Stimulated activated CD4-positive, alpha-beta T cell treated with anti-CD3 and anti-CD28 coated beads, Interleukin-1b, Interleukin-23, amount 100 ng/mL, for 48 hours (primary cell): ENCODE measurements around the gene TSPAN32.

Experiments
- DNase-seq: peaks from one replicate; pipeline ENCODE4 v3.0.0-alpha.2; 2020

The TSPAN32 gene

DNA sequence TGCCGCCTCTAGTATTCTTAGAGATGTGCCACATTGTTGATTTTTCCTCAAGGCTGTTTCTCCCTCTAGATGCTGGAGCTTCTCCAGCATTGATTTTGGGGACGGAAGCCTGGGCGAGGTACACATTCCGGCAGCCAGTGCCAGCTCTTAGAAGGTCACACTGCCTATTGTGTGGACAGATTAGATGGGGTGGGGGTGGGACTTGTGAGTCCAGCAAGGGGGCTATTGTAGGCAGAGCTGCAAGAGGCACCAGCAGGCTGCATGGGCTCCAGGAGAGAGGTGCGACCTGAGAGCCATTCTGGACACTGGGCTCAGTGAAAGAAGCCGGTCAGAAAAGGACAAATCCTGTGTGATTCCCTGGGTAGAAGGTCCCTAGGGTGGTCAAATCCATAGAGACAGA, 12.5 kb upstream of the TSPAN32 start:
- DNase-seq = no peak

GRCh38 chr11:2289859-2290258, 12.0 kb upstream of the TSPAN32 start:
- no peak for DNase-seq

DNA sequence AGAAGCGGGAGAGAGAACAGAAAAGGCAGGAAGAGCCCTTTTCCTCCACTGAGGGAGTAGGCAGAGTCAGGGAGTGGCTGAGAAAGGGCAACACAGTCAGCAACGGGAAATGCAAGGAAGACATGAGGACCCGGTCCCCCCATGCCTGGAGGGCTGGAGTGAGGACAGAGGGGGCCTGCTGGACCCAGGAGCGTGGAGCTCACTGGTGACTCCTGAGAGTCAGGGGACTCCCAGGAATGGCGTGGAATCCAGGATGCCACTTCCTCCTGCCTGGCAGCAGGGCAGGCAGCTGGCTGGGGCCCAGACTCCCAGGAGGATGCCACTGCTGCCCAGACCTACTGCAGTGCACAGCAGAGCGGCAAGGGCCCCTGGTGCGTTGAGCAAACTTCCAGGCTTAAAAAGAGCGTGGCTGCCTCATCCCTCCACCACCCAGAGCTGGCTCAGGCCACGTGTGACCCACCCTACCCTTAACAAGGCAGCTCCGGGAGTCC, 11.4 kb upstream of the TSPAN32 start:
- no peak for DNase-seq

DNA sequence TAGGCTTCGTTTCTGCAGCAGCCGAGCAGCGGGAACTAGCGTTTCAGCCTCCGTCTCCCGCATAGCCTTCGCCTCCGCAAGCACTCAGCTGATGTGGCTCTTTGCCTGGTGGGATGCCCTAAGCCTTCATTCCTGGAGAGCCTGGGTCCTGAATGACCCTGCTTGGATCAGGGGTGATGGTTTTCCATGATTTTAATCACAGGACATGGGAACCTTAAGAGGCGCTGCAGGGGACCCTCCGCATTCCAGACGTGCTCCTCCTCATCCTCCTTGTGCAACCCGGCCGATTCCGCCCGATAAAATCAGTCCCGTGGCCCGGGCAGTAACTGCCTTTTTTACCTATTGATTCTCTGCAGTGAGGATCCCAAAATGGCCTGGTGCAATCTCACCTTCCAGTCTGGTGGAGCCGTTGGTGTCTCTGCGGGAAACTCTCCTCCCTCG, 8.3 kb upstream of the TSPAN32 start:
- DNase-seq = no peak

DNA sequence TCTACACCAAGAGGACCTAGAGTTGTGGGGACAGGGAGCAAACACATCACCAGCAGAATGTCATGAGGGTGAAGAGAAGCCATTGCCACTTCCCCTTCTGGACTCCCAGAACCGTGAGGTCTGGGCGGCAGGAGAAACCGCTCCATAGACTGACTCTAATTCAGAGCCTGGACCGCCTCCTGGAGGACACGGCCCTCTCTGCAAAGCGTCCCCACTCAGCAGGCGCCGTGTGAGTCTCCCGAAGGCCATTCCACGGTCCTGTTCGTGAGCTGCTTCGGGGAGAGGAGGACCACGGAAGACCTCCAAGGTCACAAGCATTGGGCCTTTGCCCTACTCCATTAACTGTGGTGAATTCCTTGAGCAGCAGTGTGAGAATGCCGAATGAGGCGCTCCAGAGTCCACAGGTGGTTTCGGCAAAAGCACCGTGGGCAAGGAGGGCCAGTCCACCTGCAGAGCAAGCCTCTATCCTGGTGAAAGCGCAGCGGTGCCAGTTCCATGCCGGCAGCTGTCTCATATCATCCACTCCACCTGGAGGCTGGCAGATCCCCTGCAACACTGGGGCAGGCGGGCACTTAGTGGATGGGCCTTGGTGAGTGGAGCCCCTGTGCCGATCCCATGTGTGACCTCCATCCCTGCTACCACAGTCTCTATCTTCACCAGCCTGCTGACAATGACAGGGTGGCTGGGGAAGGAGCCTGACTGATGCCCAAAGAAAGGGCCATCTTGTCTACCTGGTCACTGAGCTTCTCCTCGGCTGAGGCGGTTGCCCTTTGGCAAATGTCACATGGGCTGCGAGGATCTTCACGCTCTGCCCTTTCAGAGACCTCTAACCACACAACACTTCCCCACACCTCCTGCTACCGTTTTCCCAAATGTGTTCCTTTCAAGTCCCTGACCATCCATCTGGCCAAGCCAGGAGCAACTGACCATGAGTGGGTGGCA, 7.6 kb upstream of the TSPAN32 start:
- DNase-seq = no peak

DNA sequence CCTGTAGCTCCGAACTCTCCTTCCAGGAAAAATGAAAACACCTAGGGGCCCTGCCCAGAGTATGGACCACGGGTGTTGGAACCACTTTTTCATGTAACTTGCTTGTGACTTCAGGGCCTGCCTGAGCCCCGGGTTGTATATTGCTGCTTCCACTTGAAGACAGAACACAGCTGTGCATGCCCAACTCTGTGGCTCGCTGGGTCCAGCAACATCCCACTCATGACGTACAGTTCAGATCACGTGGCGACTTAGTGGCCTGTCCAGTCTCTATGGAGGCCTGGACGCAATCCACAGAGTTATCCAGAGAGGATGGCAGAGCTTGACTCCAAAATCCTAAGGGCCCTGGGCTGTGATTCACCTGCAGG, 6.9 kb upstream of the TSPAN32 start:
- no peak for DNase-seq

DNA sequence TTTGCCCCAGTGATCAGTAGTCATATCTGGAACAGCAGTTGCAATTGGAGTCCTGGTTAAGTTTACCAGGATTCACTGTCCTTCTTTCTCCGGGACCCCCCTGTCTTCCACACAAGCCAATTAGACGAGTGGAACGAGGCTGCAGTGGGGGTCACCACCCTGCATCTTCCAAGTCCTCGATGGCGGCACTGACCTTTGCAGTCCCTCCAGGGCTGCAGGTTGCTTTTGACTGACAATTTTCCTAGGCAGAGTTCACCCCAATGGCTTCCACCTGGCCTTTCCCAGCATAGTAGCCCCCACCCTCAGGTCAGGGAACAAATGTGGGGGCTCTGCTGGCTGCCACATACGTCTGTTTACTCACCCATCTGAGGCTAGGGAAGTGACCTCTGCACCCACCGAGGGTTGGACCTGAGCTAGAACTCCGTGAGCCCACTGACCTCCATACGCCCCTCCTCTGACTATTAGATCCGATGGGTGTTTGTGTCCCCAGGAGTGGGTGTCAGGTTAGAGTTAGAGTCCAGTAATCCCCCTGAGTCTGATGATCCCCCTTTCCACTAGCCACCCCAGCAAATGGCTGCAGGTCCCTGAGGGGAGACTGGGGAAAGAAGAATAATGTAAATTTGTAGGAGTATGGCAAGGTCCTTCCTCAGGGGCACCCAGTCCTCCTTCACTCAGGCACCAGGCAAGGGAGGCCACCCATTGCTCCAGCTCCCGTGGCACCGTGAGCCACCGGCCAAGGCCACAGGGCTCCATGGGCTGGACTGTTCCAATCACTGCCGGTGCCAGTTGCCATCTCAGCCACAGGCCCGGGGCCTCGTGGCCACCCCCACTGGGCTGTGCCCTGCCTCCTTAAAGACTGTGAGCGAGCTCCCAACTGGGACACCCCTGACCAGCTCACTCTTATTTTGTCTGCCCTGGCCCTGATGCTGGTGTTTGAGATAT, 5.6 kb upstream of the TSPAN32 start:
- DNase-seq = no peak

GRCh38 chr11:2296913-2297622, 4.7 kb upstream of the TSPAN32 start:
- DNase-seq = no peak

DNA sequence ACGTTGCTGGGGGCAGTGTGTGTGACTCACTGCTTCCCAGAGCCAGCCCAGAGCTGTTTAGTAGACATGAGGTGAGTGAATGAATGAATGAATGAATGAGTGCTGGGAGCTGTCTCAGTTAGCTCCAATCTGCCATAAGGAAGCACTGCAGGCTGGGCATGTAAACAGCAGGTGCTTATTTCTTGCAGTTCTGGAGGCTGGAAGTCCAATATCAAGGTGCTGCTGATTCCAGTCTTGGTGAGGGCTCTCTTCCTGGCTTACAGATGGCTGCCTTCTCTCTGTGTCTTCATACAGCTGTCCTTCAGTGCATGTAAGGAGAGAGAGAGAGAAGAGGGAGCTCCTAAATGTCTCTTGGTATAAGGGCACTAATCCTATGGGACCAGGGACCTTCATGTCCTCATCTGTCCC, 4.2 kb upstream of the TSPAN32 start:
- no peak for DNase-seq

DNA sequence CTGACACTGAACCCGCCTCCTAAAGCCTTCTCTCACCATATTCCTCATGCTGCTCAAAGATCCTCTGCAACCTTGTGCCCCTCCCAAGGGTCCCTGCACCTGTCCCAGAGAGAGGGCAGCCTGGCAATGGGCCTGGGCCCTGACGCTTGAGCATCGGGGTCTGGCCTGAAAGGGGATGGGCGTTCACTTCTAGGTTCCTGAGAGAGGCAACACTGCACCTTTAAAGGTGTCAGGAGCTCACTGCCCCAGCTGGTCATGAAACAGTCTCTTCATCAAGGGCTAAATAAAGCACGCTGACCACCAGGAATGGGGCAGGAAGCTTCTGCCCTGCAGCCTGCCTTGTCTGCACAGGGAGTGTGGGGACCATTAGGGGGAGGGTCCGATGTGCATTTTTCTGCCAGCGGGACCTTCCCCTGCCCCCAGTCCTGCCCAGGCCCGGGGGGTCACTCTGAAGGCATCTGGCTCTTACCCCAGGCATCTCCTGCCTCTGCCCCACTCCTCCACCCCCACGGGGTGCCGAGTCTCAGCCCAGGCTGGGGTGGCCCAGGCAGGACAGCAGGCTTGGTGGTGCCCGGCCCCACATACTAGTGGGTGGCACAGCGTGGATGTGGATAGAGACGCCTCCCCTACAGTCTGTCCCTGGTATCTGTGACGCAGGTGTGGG, 3.5 kb upstream of the TSPAN32 start:
- DNase-seq = no peak

DNA sequence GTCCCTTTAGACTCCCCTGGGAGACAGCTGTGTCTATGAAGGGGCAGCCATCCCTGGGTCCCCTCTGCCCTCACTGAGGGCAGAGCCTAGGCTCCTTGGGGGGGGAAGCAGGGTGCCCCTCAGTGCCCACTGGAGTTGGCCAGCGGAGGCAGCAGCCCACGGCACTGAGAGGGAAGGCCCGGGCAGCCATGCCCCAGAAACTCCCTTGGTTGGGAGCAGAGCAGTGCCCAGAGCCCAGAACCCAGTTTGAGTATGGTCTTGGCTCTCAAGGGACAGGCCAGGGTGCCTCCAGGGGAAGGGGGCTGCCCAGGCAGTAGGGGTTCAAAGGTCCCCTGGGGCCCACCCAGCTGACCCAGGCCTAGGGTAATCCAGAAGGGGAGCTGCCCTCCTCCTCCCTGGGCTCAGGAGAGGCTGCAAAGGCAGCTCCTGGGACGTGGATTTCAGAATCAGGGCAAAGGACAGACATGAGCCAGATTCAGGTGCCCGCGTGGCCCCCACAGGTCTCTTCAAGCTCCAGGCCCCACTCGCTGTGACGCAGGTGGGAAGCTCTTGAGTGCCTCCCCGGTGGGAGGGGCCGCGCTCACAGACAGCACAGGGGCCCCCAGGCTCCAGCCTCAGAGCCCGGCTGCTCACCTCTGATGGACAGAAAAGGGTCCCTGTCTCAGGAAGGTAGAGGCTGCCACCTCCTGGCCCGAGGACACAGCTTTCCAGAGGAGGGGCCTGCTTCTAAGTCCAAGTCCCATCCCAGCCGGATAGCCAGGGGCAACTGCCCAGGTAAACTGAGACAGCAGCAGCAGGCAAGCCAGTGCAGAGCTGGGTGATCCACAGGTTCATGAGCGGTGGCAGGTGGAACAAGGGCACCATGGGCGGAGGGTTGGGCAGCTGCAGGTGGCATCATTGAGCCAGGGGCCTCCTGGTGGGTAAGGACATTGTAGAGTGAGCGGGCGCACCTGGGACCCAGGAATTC, 2.7 kb upstream of the TSPAN32 start:
- no peak for DNase-seq

DNA sequence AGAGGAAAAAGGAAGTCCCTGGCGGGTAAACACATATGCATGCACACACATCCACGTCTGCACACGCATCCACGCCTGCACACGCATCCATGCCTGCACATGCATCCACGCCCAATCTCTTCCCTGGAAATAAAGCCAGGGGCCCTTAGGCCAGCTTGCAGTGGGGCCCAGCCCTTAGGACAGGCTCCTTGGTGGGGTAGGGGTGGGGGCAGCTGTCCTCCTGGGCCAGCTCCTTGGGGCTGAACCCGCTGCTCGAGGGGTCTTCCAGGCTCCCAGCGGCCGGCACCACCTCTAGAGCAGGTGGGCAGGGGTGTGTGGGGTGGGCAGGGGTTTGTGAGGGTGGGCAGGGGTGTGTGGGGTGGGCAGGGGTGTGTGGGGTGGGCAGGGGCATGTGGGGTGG, 2.0 kb upstream of the TSPAN32 start:
- DNase-seq = no peak

DNA sequence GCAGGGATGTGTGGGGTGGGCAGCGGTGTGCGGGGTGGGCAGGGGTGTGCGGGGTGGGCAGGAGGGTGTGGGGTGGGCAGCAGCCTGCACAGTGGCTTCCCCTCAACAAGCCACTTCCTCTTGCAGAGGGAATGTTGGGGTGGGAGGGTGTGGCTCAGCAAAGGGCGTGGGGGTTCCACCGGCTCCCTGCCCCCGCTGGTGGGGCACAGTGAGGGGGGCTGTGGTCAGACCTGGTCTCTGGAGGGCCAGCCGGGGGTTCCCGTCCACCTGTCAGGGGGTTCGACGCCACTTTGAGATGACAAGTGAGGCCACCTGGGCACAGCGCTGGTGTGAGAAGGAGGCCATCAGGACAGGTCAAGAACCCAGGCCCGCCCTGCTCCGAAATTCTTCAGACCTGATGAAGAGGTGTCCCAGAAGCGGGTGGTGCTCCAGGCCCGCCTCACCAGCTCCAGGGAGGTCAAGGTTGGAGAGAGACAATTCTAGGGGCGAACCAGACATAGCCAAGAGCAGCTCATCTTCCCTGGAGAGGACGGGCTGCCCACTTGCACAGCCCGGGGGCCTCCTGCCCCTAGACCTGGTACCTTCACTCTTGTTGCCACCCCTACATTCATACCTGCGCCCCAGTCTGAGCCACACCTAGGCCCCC, 1.4 kb upstream of the TSPAN32 start:
- no peak for DNase-seq

DNA sequence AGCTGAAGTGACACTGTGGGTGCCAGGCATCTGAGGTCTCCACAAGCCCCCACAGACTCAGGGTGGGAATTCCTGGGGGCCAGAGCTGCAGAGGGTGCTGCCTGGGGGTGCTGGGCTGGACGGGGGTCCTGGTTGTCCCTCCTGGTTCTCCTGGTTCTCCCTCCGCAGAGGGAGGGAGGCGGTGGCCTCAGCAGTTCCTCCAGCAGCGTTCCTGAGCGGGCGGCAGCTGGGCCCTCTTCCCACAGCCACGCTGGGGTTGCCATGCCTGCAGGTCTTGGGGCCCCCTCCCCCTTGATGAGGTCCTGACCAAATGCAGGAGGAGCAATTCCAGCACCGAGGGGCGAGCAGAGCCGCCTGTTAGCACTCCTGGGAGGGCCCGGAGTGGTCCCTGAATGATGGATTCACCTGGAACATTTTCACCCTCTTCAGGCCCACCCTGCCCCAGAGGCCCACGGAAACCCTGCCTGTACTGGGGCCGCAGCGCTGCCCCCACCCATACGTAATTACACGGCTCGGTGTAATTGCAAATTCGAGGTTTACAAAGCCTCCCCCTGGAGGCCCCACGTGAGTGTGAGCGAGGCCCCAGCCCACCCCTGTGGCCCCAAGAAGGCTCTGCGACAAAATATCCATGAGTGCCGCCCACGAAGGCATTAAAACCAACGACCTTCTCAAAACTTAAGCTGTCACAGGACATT, 730 bp upstream of the TSPAN32 start:
- no peak for DNase-seq

DNA sequence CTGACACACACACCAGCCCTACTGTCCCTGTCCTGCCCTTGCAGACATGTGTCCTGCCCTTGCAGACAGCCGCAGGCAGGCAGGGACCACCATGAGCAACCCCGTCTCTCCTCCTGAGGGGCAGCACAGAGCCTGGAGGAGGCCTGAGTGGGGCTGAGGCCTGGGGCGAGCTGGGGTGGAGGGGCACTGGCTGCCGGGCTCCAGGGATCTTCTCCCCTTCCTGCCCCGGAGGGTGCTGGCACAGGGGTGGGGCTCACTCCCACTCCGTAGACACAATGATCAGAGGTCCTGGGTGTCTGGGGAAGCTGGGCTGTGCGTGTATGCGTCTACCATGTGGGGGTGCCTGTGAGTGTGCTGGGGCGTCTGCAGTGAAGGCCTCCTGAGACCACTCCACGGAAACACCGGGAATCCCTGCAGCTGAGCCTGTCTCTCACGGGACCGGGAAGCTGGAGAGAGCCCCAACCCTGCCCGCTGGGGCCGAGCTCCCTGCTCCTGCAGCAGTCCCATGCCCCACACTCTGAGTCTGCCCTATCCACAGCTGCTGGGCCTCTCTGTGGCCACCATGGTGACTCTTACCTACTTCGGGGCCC, 588 bp downstream of the TSPAN32 start:
- DNase-seq = no peak

GRCh38 chr11:2302896-2303626, 1.2 kb downstream of the TSPAN32 start:
- DNase-seq = no peak

DNA sequence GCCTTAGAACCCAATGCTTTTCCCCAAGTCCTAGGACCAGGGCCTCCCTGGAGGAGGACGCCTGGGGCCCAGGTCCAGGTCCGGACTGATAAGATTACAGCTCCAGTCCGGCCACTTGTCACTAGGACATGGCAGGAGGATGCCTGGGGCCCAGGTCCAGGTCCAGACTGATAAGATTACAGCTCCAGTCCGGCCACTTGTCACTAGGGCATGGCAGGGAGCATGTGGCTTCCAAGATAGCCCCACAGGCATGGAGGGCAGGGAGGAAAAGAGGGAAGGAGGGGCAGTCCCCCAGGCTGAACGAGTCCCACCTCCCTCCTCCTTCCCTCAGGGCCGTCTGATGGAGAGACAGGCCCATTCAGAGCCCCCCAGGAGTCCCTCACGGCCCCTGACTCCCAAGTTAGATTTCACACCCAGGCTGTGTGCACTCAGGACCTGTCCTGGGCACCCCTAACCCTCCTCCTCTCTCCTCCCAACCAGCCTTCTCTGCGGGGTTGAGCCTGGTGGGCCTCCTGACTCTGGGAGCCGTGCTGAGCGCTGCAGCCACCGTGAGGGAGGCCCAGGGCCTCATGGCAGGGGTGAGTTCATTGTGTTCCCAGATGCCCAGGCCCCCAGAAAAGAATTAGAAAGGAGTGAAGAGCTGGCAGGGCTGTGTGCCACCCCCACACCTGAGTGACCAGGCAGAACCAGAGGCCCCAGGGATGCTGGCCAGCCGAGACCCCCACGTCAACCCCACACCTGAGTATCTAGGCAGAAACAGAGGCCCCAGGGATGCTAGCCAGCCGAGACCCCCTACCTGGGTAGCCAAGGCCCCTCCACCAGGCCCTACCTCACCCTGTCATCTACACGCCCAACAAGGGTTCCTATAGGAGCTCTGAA, 2.1 kb downstream of the TSPAN32 start:
- DNase-seq = no peak
